Thoracic aorta (tissue), 2 donors: ENCODE measurements around the gene AUTS2. TPM values are rescaled to one million over a fixed set of nuclear protein-coding genes. Genes with fewer than 3 reads are reported as not detected.

Experiments
- ATAC-seq: fragments of 150-250 bp; one replicate; pipeline ENCODE4 v1.8.0; 2017; ENCODE audit warnings: low read depth; ENCODE audit not compliant: insufficient number of reproducible peaks, low FRiP score
- DNase-seq: peaks from one replicate; pipeline ENCODE4 v3.0.0-alpha.2; 2020; ENCODE audit warnings: low spot score
- H3K27ac ChIP-seq, 2 donors: fragments of 200-600 bp; sonication (generic); 1 replicate in 1 of 2; 2 replicates in 1 of 2; pipeline ENCODE4 v1.5.1; 2016; ENCODE audit warnings: mild to moderate bottlenecking in 2 of 2, moderate library complexity in 2 of 2
- H3K27me3 ChIP-seq: fragments of 200-600 bp; sonication (generic); replicated peaks from 2 replicates; pipeline ENCODE4 v1.6.0; 2016; ENCODE audit warnings: mild to moderate bottlenecking; ENCODE audit not compliant: insufficient read depth
- H3K36me3 ChIP-seq: fragments of 200-600 bp; sonication (generic); one replicate; pipeline ENCODE4 v1.5.1; 2016
- H3K4me1 ChIP-seq, 2 donors: fragments of 200-600 bp; sonication (generic); 1 replicate in 1 of 2; 2 replicates in 1 of 2; pipeline versions ENCODE4 v1.5.1 to v1.6.0; 2016; ENCODE audit warnings: low read depth in 2 of 2, mild to moderate bottlenecking in 1 of 2; ENCODE audit not compliant: control insufficient read depth in 1 of 2
- H3K4me3 ChIP-seq: fragments of 200-600 bp; sonication (generic); 2 replicates; pipeline ENCODE4 v1.5.1; 2016; ENCODE audit warnings: mild to moderate bottlenecking
- H3K9me3 ChIP-seq: fragments of 200-600 bp; sonication (generic); 2 replicates; pipeline ENCODE4 v1.5.1; 2016
- total RNA-seq, 2 donors: library from RNA; depleted of rRNA; stranded (reverse); fragments of >200 nt; gene quantifications; one replicate each; pipeline versions ENCODE4 v1.1.0 to v1.2.3, GENCODE V29; 2016
- TF ChIP-seq, protein P1 (sequence below): fragments of 200-600 bp; sonication (generic); IDR thresholded peaks from one replicate; pipeline ENCODE4 v1.5.1; 2019; ENCODE audit warnings: antibody characterized with exemption

AUTS2 gene
- total RNA-seq, 2 donors from 2014 or later = 49.4 to 101 TPM

DNA sequence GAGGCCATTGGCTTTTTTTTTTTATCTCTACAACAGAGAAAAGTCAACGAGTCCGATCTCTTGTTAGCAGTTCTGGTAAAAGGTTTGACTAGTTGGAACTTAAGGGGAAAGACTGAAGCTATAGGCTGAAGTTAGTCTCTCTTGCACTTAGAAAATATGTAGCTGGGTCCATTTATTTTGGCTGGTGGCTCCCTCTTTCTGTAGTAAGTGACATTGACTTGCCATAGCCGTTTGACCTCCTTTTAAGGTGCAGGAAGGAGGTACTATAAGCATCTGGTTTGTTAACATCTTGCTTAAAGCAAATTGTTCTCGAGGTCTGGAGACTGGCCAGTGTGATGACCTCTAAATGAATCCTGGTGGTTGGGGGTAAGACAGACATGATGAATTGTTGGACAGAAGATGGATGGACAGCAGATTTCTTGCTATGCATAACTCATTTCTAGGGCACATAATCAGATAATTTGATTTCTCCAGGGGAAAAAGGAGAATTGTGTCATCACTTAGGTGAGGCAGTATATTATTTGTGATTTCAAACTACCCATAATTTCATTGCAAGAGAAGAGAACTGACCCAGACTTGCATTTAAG is 1177.4 kb downstream of the AUTS2 start:
- Histone ChIP-seq H3K4me3 (no peak overlapping the region), H3K4me1 (no peaks in the 10 kb centered on the region), H3K9me3 (no peaks in the 10 kb centered on the region), H3K36me3 (peaks cover 33% of the 10 kb centered on the region), H3K27me3 (no peaks in the 10 kb centered on the region), H3K27ac (no peak overlapping the region)
- DNase-seq (no peak), ATAC-seq (no peak)
- TF ChIP-seq, protein P1, sequence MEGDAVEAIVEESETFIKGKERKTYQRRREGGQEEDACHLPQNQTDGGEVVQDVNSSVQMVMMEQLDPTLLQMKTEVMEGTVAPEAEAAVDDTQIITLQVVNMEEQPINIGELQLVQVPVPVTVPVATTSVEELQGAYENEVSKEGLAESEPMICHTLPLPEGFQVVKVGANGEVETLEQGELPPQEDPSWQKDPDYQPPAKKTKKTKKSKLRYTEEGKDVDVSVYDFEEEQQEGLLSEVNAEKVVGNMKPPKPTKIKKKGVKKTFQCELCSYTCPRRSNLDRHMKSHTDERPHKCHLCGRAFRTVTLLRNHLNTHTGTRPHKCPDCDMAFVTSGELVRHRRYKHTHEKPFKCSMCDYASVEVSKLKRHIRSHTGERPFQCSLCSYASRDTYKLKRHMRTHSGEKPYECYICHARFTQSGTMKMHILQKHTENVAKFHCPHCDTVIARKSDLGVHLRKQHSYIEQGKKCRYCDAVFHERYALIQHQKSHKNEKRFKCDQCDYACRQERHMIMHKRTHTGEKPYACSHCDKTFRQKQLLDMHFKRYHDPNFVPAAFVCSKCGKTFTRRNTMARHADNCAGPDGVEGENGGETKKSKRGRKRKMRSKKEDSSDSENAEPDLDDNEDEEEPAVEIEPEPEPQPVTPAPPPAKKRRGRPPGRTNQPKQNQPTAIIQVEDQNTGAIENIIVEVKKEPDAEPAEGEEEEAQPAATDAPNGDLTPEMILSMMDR = no peak

GRCh38 chr7:70776627-70777101 is 1178.4 kb downstream of the AUTS2 start:
- DNase-seq = no peak
- TF ChIP-seq, protein P1 = no peak
- H3K27me3 ChIP-seq = no peaks in the 10 kb centered on the region
- no peaks in the 10 kb centered on the region for H3K9me3 ChIP-seq
- H3K4me1 ChIP-seq = no peaks in the 10 kb centered on the region
- peaks cover 30% of the 10 kb centered on the region for H3K36me3 ChIP-seq
- H3K27ac ChIP-seq = no peak overlapping the region
- H3K4me3 ChIP-seq = no peak overlapping the region
- ATAC-seq = no peak

GRCh38 chr7:70777251-70777650 is 1179.0 kb downstream of the AUTS2 start:
- ATAC-seq (no peak), DNase-seq (no peak)
- Histone ChIP-seq H3K9me3 (no peaks in the 10 kb centered on the region), H3K27ac (no peak overlapping the region), H3K4me1 (no peaks in the 10 kb centered on the region), H3K4me3 (no peak overlapping the region), H3K27me3 (no peaks in the 10 kb centered on the region), H3K36me3 (peaks cover 30% of the 10 kb centered on the region)
- TF ChIP-seq, protein P1 = no peak

DNA sequence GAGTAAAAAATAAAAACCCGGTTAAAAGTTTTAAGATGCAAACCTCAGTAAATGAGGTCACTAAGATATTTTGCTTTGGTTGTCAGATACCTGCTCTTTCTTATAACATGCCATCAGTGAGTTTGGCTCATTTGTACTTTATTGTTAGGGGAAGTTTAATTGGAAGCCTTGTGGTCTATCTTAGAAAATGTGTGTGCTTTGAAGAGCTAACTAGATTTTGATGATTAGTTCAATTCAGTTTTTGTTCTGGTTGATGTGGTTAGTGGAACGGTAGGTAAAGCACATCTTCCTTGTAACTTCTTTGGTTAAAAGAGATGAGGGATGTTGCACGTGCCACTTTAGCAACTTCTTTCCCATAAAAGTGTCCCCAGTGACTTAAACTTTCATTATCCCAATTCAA is 1180.3 kb downstream of the AUTS2 start:
- no peak overlapping the region for H3K4me3 ChIP-seq
- no peaks in the 10 kb centered on the region for H3K27me3 ChIP-seq
- no peak overlapping the region for H3K27ac ChIP-seq
- H3K4me1 ChIP-seq = no peaks in the 10 kb centered on the region
- H3K9me3 ChIP-seq = no peaks in the 10 kb centered on the region
- H3K36me3 ChIP-seq = peaks cover 36% of the 10 kb centered on the region
- TF ChIP-seq, protein P1 = no peak
- DNase-seq (no peak), ATAC-seq (no peak)

DNA sequence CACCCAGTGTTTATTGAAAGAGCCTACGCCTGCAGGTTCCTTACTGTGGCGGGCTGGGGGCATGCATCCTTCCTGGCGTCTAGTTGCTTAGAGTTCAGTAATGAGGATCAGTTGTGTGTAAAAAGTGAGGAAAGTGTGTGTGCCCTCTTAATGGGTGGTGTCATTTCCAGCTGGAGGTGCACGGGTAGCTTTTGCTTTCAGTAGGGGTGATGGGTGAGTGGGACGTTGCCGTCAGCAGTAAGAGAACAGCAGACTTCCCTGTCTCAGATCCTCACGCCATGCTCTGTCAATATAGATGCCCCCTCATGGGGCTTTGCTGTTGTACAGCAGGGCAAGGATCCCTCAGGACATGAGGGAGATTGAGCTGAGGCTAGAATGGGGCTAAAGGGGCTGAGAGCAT is 1181.0 kb downstream of the AUTS2 start:
- ATAC-seq = no peak
- no peak for DNase-seq
- Histone ChIP-seq H3K4me3 (no peak overlapping the region), H3K4me1 (no peaks in the 10 kb centered on the region), H3K27ac (no peak overlapping the region), H3K36me3 (peaks cover 39% of the 10 kb centered on the region), H3K27me3 (no peaks in the 10 kb centered on the region), H3K9me3 (no peaks in the 10 kb centered on the region)
- TF ChIP-seq, protein P1 = no peak
